DMS114 treated with DMSO at 0.1 percent for 48 hours (cell line): ENCODE data around the gene YPEL1.
A peak's percentile ranks its signal among the peaks of the same experiment; 100 is the strongest.

ENCODE experiments used
- DNase-seq: peaks from one replicate; lab custom pipeline; 2025; ENCODE audit not compliant: unreplicated experiment; lab: John Stamatoyannopoulos, UW

YPEL1 gene

GRCh38 chr22:21659864-21660525 is 75.6 kb downstream of the YPEL1 start:
- DNase-seq, result no peak

GRCh38 chr22:21657360-21658032 is 78.1 kb downstream of the YPEL1 start:
- DNase-seq, result peak; percentile 44

GRCh38 chr22:21657020-21657359 is 78.6 kb downstream of the YPEL1 start:
- no peak for DNase-seq

- DNase-seq, result no peak
Observed at GRCh38 chr22:21652547-21653545, 82.7 kb downstream of the YPEL1 start.

- peak; percentile 70 for DNase-seq
Observed at GRCh38 chr22:21652010-21652546, 83.5 kb downstream of the YPEL1 start.

- DNase-seq, result no peak
Observed at GRCh38 chr22:21651521-21652009, 84.0 kb downstream of the YPEL1 start.

GRCh38 chr22:21650823-21651520 is 84.6 kb downstream of the YPEL1 start:
- DNase-seq, result no peak

- no peak for DNase-seq
Observed at GRCh38 chr22:21650280-21650679, 85.3 kb downstream of the YPEL1 start.
